Measurements from ENCODE around the gene GSTA1.
"Not testable (repeated sequence)": the region's sequence is repeated elsewhere in the genome, so short reads cannot be mapped to it uniquely, and the experiment has no call there.

- TF ChIP-seq, protein P1, sequence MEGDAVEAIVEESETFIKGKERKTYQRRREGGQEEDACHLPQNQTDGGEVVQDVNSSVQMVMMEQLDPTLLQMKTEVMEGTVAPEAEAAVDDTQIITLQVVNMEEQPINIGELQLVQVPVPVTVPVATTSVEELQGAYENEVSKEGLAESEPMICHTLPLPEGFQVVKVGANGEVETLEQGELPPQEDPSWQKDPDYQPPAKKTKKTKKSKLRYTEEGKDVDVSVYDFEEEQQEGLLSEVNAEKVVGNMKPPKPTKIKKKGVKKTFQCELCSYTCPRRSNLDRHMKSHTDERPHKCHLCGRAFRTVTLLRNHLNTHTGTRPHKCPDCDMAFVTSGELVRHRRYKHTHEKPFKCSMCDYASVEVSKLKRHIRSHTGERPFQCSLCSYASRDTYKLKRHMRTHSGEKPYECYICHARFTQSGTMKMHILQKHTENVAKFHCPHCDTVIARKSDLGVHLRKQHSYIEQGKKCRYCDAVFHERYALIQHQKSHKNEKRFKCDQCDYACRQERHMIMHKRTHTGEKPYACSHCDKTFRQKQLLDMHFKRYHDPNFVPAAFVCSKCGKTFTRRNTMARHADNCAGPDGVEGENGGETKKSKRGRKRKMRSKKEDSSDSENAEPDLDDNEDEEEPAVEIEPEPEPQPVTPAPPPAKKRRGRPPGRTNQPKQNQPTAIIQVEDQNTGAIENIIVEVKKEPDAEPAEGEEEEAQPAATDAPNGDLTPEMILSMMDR (IDR thresholded peaks at IDR 0.05) = not testable (repeated sequence)
- not testable (repeated sequence) for TF ChIP-seq POLR2A (IDR thresholded peaks at IDR 0.05)
These were observed 50.5 kb downstream of the GSTA1 start for GRCh38 chr6:52753137-52753536.

Data from testis (tissue), 2 donors.